ENCODE measurements around the gene SEMA3E.

The SEMA3E gene

GRCh38 chr7:83658126-83658525 lies 9.2 kb upstream of the SEMA3E start:
- H3K4me1 Mint-ChIP-seq (ENCODE audit: low read depth) = no peaks in the 10 kb centered on the region
- H3K36me3 Mint-ChIP-seq (ENCODE audit: low read depth) = no peaks in the 10 kb centered on the region
- H3K27me3 Mint-ChIP-seq = no peaks in the 10 kb centered on the region
- H3K27ac Mint-ChIP-seq = no peak overlapping the region
- no peaks in the 10 kb centered on the region for H3K9me3 Mint-ChIP-seq
- H3K4me3 Mint-ChIP-seq = no peak overlapping the region

GRCh38 chr7:83655951-83656556 lies 7.1 kb upstream of the SEMA3E start:
- H3K9me3 Mint-ChIP-seq = no peaks in the 10 kb centered on the region
- H3K27me3 Mint-ChIP-seq = no peaks in the 10 kb centered on the region
- no peak overlapping the region for H3K4me3 Mint-ChIP-seq
- no peaks in the 10 kb centered on the region for H3K4me1 Mint-ChIP-seq (ENCODE audit: low read depth)
- no peak overlapping the region for H3K27ac Mint-ChIP-seq
- no peaks in the 10 kb centered on the region for H3K36me3 Mint-ChIP-seq (ENCODE audit: low read depth)

GRCh38 chr7:83652481-83652880 lies 3.5 kb upstream of the SEMA3E start:
- H3K36me3 Mint-ChIP-seq (ENCODE audit: low read depth) = no peaks in the 10 kb centered on the region
- H3K27me3 Mint-ChIP-seq = peaks cover 11% of the 10 kb centered on the region
- H3K9me3 Mint-ChIP-seq = peaks cover 3% of the 10 kb centered on the region
- no peak overlapping the region for H3K27ac Mint-ChIP-seq
- H3K4me1 Mint-ChIP-seq (ENCODE audit: low read depth) = no peaks in the 10 kb centered on the region
- H3K4me3 Mint-ChIP-seq = no peak overlapping the region

GRCh38 chr7:83649701-83650100 lies 762 bp upstream of the SEMA3E start:
- Mint-ChIP-seq H3K27me3 (peaks cover 11% of the 10 kb centered on the region), H3K4me3 (no peak overlapping the region), H3K9me3 (peaks cover 3% of the 10 kb centered on the region), H3K27ac (no peak overlapping the region), H3K36me3 (ENCODE audit: low read depth) (no peaks in the 10 kb centered on the region), H3K4me1 (ENCODE audit: low read depth) (no peaks in the 10 kb centered on the region)

- Mint-ChIP-seq H3K9me3 (peaks cover 3% of the 10 kb centered on the region), H3K27ac (no peak overlapping the region), H3K27me3 (peaks cover 11% of the 10 kb centered on the region), H3K36me3 (ENCODE audit: low read depth) (no peaks in the 10 kb centered on the region), H3K4me1 (ENCODE audit: low read depth) (no peaks in the 10 kb centered on the region), H3K4me3 (no peak overlapping the region)
Observed at GRCh38 chr7:83646027-83646426, 2.9 kb downstream of the SEMA3E start.

- Mint-ChIP-seq H3K9me3 (no peaks in the 10 kb centered on the region), H3K27ac (no peak overlapping the region), H3K4me3 (no peak overlapping the region), H3K27me3 (peaks cover 7% of the 10 kb centered on the region), H3K4me1 (ENCODE audit: low read depth) (no peaks in the 10 kb centered on the region), H3K36me3 (ENCODE audit: low read depth) (no peaks in the 10 kb centered on the region)
Observed at GRCh38 chr7:83643739-83644138, 5.2 kb downstream of the SEMA3E start.

- H3K4me3 Mint-ChIP-seq = no peak overlapping the region
- peaks cover 2% of the 10 kb centered on the region for H3K27me3 Mint-ChIP-seq
- H3K36me3 Mint-ChIP-seq (ENCODE audit: low read depth) = no peaks in the 10 kb centered on the region
- H3K4me1 Mint-ChIP-seq (ENCODE audit: low read depth) = no peaks in the 10 kb centered on the region
- no peaks in the 10 kb centered on the region for H3K9me3 Mint-ChIP-seq
- no peak overlapping the region for H3K27ac Mint-ChIP-seq
Observed at GRCh38 chr7:83643012-83643411, 5.9 kb downstream of the SEMA3E start.

GRCh38 chr7:83640731-83641537 lies 8.0 kb downstream of the SEMA3E start:
- no peak overlapping the region for H3K27ac Mint-ChIP-seq

GRCh38 chr7:83640240-83640639 lies 8.7 kb downstream of the SEMA3E start:
- Mint-ChIP-seq H3K4me1 (ENCODE audit: low read depth) (no peaks in the 10 kb centered on the region), H3K27me3 (no peaks in the 10 kb centered on the region), H3K4me3 (no peak overlapping the region), H3K27ac (no peak overlapping the region), H3K9me3 (no peaks in the 10 kb centered on the region), H3K36me3 (ENCODE audit: low read depth) (no peaks in the 10 kb centered on the region)

More at GRCh38 chr7:83640731-83641537, 8.0 kb downstream of the SEMA3E start:
- Mint-ChIP-seq H3K4me1 (ENCODE audit: low read depth) (no peaks in the 10 kb centered on the region), H3K4me3 (no peak overlapping the region), H3K9me3 (no peaks in the 10 kb centered on the region), H3K36me3 (ENCODE audit: low read depth) (no peaks in the 10 kb centered on the region), H3K27me3 (no peaks in the 10 kb centered on the region)

- Mint-ChIP-seq H3K9me3 (peaks cover 11% of the 10 kb centered on the region), H3K4me1 (ENCODE audit: low read depth) (no peaks in the 10 kb centered on the region), H3K27ac (no peak overlapping the region), H3K36me3 (ENCODE audit: low read depth) (no peaks in the 10 kb centered on the region), H3K4me3 (no peak overlapping the region), H3K27me3 (no peaks in the 10 kb centered on the region)
Observed at GRCh38 chr7:83633516-83633915, 15.4 kb downstream of the SEMA3E start.

GRCh38 chr7:83629117-83629880 lies 19.6 kb downstream of the SEMA3E start:
- no peak overlapping the region for H3K4me3 Mint-ChIP-seq
- H3K27ac Mint-ChIP-seq = no peak overlapping the region
- no peaks in the 10 kb centered on the region for H3K36me3 Mint-ChIP-seq (ENCODE audit: low read depth)
- no peaks in the 10 kb centered on the region for H3K27me3 Mint-ChIP-seq
- peaks cover 25% of the 10 kb centered on the region for H3K9me3 Mint-ChIP-seq
- H3K4me1 Mint-ChIP-seq (ENCODE audit: low read depth) = no peaks in the 10 kb centered on the region

GRCh38 chr7:83617858-83618257 lies 31.1 kb downstream of the SEMA3E start:
- H3K4me1 Mint-ChIP-seq (ENCODE audit: low read depth) = no peaks in the 10 kb centered on the region
- H3K9me3 Mint-ChIP-seq = peaks cover 5% of the 10 kb centered on the region
- H3K27ac Mint-ChIP-seq = no peak overlapping the region
- no peaks in the 10 kb centered on the region for H3K36me3 Mint-ChIP-seq (ENCODE audit: low read depth)
- no peaks in the 10 kb centered on the region for H3K27me3 Mint-ChIP-seq
- H3K4me3 Mint-ChIP-seq = no peak overlapping the region

GRCh38 chr7:83614112-83614511 lies 34.8 kb downstream of the SEMA3E start:
- H3K27ac Mint-ChIP-seq = no peak overlapping the region
- H3K9me3 Mint-ChIP-seq = no peaks in the 10 kb centered on the region
- no peaks in the 10 kb centered on the region for H3K27me3 Mint-ChIP-seq
- no peak overlapping the region for H3K4me3 Mint-ChIP-seq
- no peaks in the 10 kb centered on the region for H3K4me1 Mint-ChIP-seq (ENCODE audit: low read depth)
- H3K36me3 Mint-ChIP-seq (ENCODE audit: low read depth) = no peaks in the 10 kb centered on the region

GRCh38 chr7:83613232-83613631 lies 35.7 kb downstream of the SEMA3E start:
- Mint-ChIP-seq H3K27me3 (no peaks in the 10 kb centered on the region), H3K9me3 (no peaks in the 10 kb centered on the region), H3K4me3 (no peak overlapping the region), H3K36me3 (ENCODE audit: low read depth) (no peaks in the 10 kb centered on the region), H3K27ac (no peak overlapping the region), H3K4me1 (ENCODE audit: low read depth) (no peaks in the 10 kb centered on the region)

GRCh38 chr7:83611776-83612175 lies 37.2 kb downstream of the SEMA3E start:
- H3K36me3 Mint-ChIP-seq (ENCODE audit: low read depth) = no peaks in the 10 kb centered on the region
- no peak overlapping the region for H3K4me3 Mint-ChIP-seq
- no peaks in the 10 kb centered on the region for H3K4me1 Mint-ChIP-seq (ENCODE audit: low read depth)
- H3K27ac Mint-ChIP-seq = no peak overlapping the region
- no peaks in the 10 kb centered on the region for H3K27me3 Mint-ChIP-seq
- no peaks in the 10 kb centered on the region for H3K9me3 Mint-ChIP-seq
